Vagina (tissue), 2 donors: ENCODE results near the gene SLC41A2. TPM values are rescaled to one million over a fixed set of nuclear protein-coding genes. Genes with fewer than 3 reads are reported as not detected.
A peak's percentile ranks its signal among the peaks of the same experiment; 100 is the strongest.
"Not testable (repeated sequence)": the region's sequence is repeated elsewhere in the genome, so short reads cannot be mapped to it uniquely, and the experiment has no call there.

Source experiments
- DNase-seq, 2 donors: peaks; one replicate each; pipeline ENCODE4 v3.0.0-alpha.2; 2017; ENCODE audit errors: extremely low spot score in 2 of 2
- H3K27ac ChIP-seq: fragments of 200-600 bp; sonication (generic); one replicate; pipeline ENCODE4 v1.5.1; 2019
- H3K27me3 ChIP-seq: fragments of 200-600 bp; sonication (generic); one replicate; pipeline ENCODE4 v1.5.1; 2019
- H3K36me3 ChIP-seq, 2 donors: fragments of 200-600 bp; sonication (generic); one replicate each; pipeline ENCODE4 v1.5.1; 2017 to 2019
- H3K4me1 ChIP-seq: fragments of 200-600 bp; sonication (generic); one replicate; pipeline ENCODE4 v1.5.1; 2019
- H3K4me3 ChIP-seq, 2 donors: fragments of 200-600 bp; sonication (generic); 1 replicate in 1 of 2; 2 replicates in 1 of 2; pipeline ENCODE4 v1.5.1; 2016 to 2019
- H3K9me3 ChIP-seq: fragments of 200-600 bp; sonication (generic); one replicate; pipeline ENCODE4 v1.5.1; 2019
- POLR2A ChIP-seq, 2 donors: fragments of 450-650 bp; IDR thresholded peaks; one replicate each; pipeline ENCODE4 v1.6.1; 2017; ENCODE audit warnings: antibody characterized with exemption in 2 of 2, mild to moderate bottlenecking in 2 of 2, moderate library complexity in 2 of 2
- POLR2AphosphoS5 ChIP-seq, 2 donors: sonication (generic); formaldehyde crosslinking; IDR thresholded peaks; one replicate each; pipeline ENCODE4 v1.9.0; 2017; ENCODE audit warnings: antibody characterized with exemption in 2 of 2, mild to moderate bottlenecking in 2 of 2, low read depth in 1 of 2; ENCODE audit not compliant: insufficient read depth in 1 of 2
- intact Hi-C: fragments of 100-400 bp; cut with DNase I; formaldehyde crosslinking; loops from one replicate; pipeline ENCODE4 v1.15.1; 2023
- total RNA-seq: library from RNA; depleted of rRNA; stranded (reverse); fragments of >200 nt; gene quantifications from one replicate; pipeline ENCODE4 v1.2.3, GENCODE V29; 2016
- TF ChIP-seq, protein P1 (sequence below), 3 experiments: fragments of 450-650 bp in 2 of 3; fragments of 200-600 bp in 1 of 3; sonication (generic) in 1 of 3; IDR thresholded peaks; one replicate each; pipeline ENCODE4 v1.5.1; 2017 to 2019; ENCODE audit warnings: antibody characterized with exemption in 3 of 3, mild to moderate bottlenecking in 2 of 3, moderate library complexity in 2 of 3

Gene SLC41A2
- total RNA-seq, 1 donor from 2014 or later, result 19.9 TPM

DNA sequence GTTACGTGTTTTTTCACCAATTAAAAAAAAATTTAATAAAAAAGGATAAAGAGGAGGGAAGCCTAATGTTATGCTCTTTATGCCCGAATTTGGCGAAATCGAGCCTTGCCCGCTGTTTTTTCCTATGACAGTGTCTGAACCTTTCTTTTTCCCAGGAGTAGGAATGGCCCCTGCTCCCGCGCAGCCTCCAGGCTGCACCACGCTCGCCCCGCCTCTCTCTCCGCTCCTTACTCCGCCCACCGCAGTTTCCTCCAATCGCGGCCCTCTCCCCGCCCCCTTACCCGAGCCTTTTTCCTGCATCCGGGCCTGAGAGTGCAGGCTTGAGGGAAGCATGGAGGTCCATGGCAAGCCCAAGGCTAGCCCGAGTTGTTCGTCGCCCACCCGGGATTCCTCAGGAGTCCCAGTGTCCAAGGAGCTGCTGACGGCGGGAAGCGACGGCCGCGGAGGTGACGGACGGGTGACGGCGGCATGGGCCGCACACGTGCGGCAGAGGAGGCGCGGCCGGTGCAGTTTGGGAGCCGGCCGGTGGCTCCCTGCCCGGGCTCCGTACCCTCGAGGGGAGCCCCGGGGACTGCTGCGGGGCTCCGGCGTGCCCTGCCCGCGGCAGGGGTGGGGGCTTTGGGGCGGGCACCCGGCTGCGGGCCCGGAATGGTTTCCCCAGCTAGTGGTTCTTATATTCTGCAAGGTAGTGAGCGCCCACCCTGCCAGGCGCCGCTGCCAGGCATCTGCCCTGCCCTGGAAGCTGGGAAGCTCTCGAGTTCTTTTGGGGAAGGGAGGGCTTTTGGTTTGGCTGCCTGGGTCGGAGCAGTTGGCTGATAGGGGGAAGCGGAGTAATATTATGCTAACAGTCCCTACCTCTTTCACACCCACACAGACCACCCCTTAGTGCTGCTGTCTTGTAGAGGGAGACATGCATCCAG lies 28.2 kb upstream of the SLC41A2 start, which contains the start of gene NOPCHAP1:
NOPCHAP1 (plus strand) TSS at position 295 of the 920 bp plus-strand sequence; CDS start at position 332, 37 bp downstream.
- H3K4me3 ChIP-seq, result peak within 1 kb of the TSS; percentile 64 to 88
- H3K27ac ChIP-seq, result peak within 1 kb of the TSS; percentile 54
- no peaks in the 10 kb centered on the region for H3K9me3 ChIP-seq
- peak; percentile 83 to 84 for TF ChIP-seq POLR2AphosphoS5 (IDR thresholded peaks at IDR 0.05; ENCODE audit: insufficient read depth in 1 of 2, low read depth in 1 of 2)
- TF ChIP-seq POLR2A (IDR thresholded peaks at IDR 0.05), result peak in 1 of 2 donors; percentile 38
- TF ChIP-seq, protein P1, sequence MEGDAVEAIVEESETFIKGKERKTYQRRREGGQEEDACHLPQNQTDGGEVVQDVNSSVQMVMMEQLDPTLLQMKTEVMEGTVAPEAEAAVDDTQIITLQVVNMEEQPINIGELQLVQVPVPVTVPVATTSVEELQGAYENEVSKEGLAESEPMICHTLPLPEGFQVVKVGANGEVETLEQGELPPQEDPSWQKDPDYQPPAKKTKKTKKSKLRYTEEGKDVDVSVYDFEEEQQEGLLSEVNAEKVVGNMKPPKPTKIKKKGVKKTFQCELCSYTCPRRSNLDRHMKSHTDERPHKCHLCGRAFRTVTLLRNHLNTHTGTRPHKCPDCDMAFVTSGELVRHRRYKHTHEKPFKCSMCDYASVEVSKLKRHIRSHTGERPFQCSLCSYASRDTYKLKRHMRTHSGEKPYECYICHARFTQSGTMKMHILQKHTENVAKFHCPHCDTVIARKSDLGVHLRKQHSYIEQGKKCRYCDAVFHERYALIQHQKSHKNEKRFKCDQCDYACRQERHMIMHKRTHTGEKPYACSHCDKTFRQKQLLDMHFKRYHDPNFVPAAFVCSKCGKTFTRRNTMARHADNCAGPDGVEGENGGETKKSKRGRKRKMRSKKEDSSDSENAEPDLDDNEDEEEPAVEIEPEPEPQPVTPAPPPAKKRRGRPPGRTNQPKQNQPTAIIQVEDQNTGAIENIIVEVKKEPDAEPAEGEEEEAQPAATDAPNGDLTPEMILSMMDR (IDR thresholded peaks at IDR 0.05), result no peak
- H3K27me3 ChIP-seq, result no peaks in the 10 kb centered on the region
- peaks cover 22% of the 10 kb centered on the region for H3K4me1 ChIP-seq
- DNase-seq, result peak in 1 of 2 donors; percentile 90
- peaks cover 0 to 16% of the 10 kb centered on the region in 2 donors for H3K36me3 ChIP-seq
- intact Hi-C loops, result loop anchor here (5.0 kb wide), 1 partner anchor 1216 kb away; no protein-coding TSS in a partner anchor

DNA sequence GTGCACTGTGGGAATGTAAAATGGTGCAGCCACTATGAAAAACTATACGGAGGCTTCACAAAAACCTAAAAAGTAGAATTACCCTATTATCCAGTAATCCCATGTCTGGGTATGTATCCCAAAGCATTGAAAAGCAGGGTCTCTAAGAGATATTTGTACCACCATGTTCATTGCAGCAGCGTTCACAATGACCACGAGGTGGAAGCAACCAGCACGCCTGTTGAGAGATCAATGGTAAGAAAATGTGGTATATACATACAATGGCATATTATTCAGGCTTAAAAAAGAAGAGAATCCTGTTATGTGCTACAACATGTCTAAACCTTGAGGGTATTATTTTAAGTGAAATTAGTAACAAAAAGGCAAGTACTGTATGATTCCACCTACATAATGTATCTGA lies 27.1 kb upstream of the SLC41A2 start:
- Histone ChIP-seq H3K36me3 (peaks cover 0 to 8% of the 10 kb centered on the region in 2 donors), H3K27me3 (no peaks in the 10 kb centered on the region), H3K27ac (no peak overlapping the region), H3K4me3 (peak overlapping the region; percentile 64 to 88), H3K4me1 (peaks cover 22% of the 10 kb centered on the region), H3K9me3 (no peaks in the 10 kb centered on the region)
- DNase-seq, result no peak
- TF ChIP-seq POLR2A (IDR thresholded peaks at IDR 0.05), result no peak
- TF ChIP-seq, protein P1 (IDR thresholded peaks at IDR 0.05), result no peak
- no peak for TF ChIP-seq POLR2AphosphoS5 (IDR thresholded peaks at IDR 0.05; ENCODE audit: insufficient read depth in 1 of 2, low read depth in 1 of 2)
- intact Hi-C loops, result loop anchor here (5.0 kb wide), 1 partner anchor 1217 kb away; no protein-coding TSS in a partner anchor

- H3K4me3 ChIP-seq, H3K27me3 ChIP-seq, DNase-seq, intact Hi-C loops, H3K4me1 ChIP-seq, H3K9me3 ChIP-seq, H3K27ac ChIP-seq, H3K36me3 ChIP-seq: not testable (repeated sequence)
These were observed 19.6 kb upstream of the SLC41A2 start for GRCh38 chr12:104977688-104978087.

DNA sequence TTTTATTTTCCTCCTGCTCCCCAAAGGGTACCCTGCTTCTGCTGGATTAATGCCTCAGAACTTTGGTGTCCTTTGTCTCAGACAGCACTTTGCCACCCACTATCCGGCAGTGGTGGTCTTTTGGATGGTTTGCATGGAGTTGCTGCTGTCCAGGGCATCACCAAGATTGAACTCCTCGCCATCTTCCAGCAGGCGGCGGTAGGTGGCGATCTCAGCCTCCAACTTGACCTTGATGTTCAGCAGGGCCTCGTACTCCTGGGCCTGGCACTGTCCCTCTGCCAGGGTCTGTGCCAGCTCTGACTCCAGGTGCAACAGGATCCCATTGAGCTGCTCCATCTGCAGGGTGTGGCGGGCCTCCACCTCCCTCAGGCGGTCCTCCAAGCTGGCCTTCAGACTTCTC lies 18.6 kb upstream of the SLC41A2 start:
- TF ChIP-seq POLR2A (IDR thresholded peaks at IDR 0.05), result no peak
- TF ChIP-seq, protein P1 (IDR thresholded peaks at IDR 0.05), result no peak
- no peak for TF ChIP-seq POLR2AphosphoS5 (IDR thresholded peaks at IDR 0.05; ENCODE audit: insufficient read depth in 1 of 2, low read depth in 1 of 2)
- H3K9me3 ChIP-seq, result no peaks in the 10 kb centered on the region
- H3K27ac ChIP-seq, result no peak overlapping the region
- no peak overlapping the region for H3K4me3 ChIP-seq
- no peaks in the 10 kb centered on the region for H3K36me3 ChIP-seq
- no peaks in the 10 kb centered on the region for H3K27me3 ChIP-seq
- no peak for DNase-seq
- H3K4me1 ChIP-seq, result no peaks in the 10 kb centered on the region
- intact Hi-C loops, result no loop called here

- Histone ChIP-seq H3K27me3 (no peaks in the 10 kb centered on the region), H3K36me3 (no peaks in the 10 kb centered on the region), H3K4me3 (no peak overlapping the region), H3K27ac (no peak overlapping the region), H3K9me3 (no peaks in the 10 kb centered on the region), H3K4me1 (no peaks in the 10 kb centered on the region)
- TF ChIP-seq POLR2A (IDR thresholded peaks at IDR 0.05) (no peak), POLR2AphosphoS5 (IDR thresholded peaks at IDR 0.05; ENCODE audit: insufficient read depth in 1 of 2, low read depth in 1 of 2) (no peak)
- TF ChIP-seq, protein P1 (IDR thresholded peaks at IDR 0.05), result no peak
- no peak for DNase-seq
- intact Hi-C loops, result no loop called here
These were observed 17.7 kb upstream of the SLC41A2 start for GRCh38 chr12:104975587-104976343.
